Tibial nerve (tissue), 4 donors: ENCODE data around the gene ATP2C2.

Source experiments
- EP300 ChIP-seq, 2 donors: sonication (generic); formaldehyde crosslinking; IDR thresholded peaks; one replicate each; pipeline ENCODE4 v1.6.1; 2017; ENCODE audit warnings: antibody characterized with exemption in 2 of 2, mild to moderate bottlenecking in 1 of 2
- POLR2A ChIP-seq, 2 donors: fragments of 450-650 bp; IDR thresholded peaks; one replicate each; pipeline ENCODE4 v1.6.1; 2017; ENCODE audit warnings: antibody characterized with exemption in 2 of 2, mild to moderate bottlenecking in 2 of 2, moderate library complexity in 2 of 2
- TF ChIP-seq, protein P1 (sequence below), 5 experiments: fragments of 200-600 bp in 3 of 5; fragments of 450-650 bp in 2 of 5; sonication (generic) in 3 of 5; IDR thresholded peaks; one replicate each; pipeline ENCODE4 v1.5.1; 2016 to 2019; ENCODE audit warnings: antibody characterized with exemption in 5 of 5, mild to moderate bottlenecking in 3 of 5, moderate library complexity in 2 of 5

DNA sequence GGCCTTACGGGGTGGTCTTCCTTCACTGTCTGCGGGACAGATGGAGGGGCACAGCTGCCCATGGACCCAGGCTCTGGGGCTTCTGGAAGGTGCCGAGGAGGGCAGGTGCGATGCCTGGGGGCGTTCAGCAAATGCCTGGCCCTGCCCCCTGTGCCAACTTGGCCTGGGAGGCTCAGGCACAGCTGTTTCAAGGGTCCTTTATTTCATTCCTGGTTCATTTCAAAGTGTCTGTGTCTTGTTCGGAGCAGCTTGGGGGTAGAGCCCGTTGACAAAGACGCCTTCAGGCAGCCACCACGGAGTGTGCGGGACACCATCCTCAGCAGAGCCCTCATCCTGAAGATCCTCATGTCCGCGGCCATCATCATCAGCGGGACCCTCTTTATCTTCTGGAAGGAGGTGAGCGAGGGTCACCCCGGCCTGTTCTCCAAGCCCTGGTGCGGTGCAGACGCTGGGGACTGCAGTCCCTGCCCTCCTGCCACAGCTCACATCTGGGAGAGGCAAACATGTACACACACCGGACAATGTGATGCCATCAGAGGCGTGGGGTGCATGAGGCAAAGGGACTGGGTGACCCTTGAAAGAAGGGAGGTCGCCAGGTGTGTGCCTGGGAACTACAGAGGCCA, 92.2 kb downstream of the ATP2C2 start:
- TF ChIP-seq, protein P1, sequence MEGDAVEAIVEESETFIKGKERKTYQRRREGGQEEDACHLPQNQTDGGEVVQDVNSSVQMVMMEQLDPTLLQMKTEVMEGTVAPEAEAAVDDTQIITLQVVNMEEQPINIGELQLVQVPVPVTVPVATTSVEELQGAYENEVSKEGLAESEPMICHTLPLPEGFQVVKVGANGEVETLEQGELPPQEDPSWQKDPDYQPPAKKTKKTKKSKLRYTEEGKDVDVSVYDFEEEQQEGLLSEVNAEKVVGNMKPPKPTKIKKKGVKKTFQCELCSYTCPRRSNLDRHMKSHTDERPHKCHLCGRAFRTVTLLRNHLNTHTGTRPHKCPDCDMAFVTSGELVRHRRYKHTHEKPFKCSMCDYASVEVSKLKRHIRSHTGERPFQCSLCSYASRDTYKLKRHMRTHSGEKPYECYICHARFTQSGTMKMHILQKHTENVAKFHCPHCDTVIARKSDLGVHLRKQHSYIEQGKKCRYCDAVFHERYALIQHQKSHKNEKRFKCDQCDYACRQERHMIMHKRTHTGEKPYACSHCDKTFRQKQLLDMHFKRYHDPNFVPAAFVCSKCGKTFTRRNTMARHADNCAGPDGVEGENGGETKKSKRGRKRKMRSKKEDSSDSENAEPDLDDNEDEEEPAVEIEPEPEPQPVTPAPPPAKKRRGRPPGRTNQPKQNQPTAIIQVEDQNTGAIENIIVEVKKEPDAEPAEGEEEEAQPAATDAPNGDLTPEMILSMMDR (IDR thresholded peaks at IDR 0.05): no peak
- TF ChIP-seq EP300 (IDR thresholded peaks at IDR 0.05): no peak
- no peak for TF ChIP-seq POLR2A (IDR thresholded peaks at IDR 0.05)
